ENCODE data around the gene KCTD1.

Gene KCTD1

GRCh38 chr18:26416652-26417150 is 131.7 kb downstream of the KCTD1 start:
- H3K4me3 ChIP-seq (ENCODE audit: control insufficient read depth in 1 of 7, extremely low read depth in 1 of 7, insufficient read depth in 4 of 7, low read depth in 2 of 7, low read length in 6 of 7) = no peak overlapping the region
- no peak overlapping the region for H3K27ac ChIP-seq (ENCODE audit: insufficient read depth in 1 of 2, low read depth in 1 of 2, low read length in 2 of 2, poor library complexity in 1 of 2, severe bottlenecking in 2 of 2)
- WGBS (ENCODE audit: insufficient coverage) = 100% methylated on average over 5 of the region's 8 CpGs
- CTCF ChIA-PET = interaction anchor here (1.5 kb wide), 1 partner anchor 11 kb away, joined by 3 read pairs; no protein-coding TSS in a partner anchor
- POLR2A ChIA-PET = no interaction called here
- no peak for DNase-seq
- no peaks in the 10 kb centered on the region for H3K36me3 ChIP-seq (ENCODE audit: control insufficient read depth in 4 of 4, insufficient read depth in 4 of 4, low read length in 3 of 4)
- H3K4me1 ChIP-seq (ENCODE audit: control extremely low read depth in 1 of 4, control insufficient read depth in 4 of 4, insufficient read depth in 4 of 4, low read length in 3 of 4) = no peaks in the 10 kb centered on the region
- H3K27me3 ChIP-seq (replicated peaks in 2 of 5; ENCODE audit: control insufficient read depth in 4 of 5, insufficient read depth in 5 of 5, low read length in 4 of 5) = no peaks in the 10 kb centered on the region
- peaks cover 0 to 2% (median 0%) of the 10 kb centered on the region in 5 experiments for H3K9me3 ChIP-seq (ENCODE audit: control extremely low read depth in 1 of 5, control insufficient read depth in 4 of 5, insufficient read depth in 2 of 5, low read depth in 1 of 5, low read length in 4 of 5)

- peaks cover 0 to 2% (median 0%) of the 10 kb centered on the region in 5 experiments for H3K9me3 ChIP-seq (ENCODE audit: control extremely low read depth in 1 of 5, control insufficient read depth in 4 of 5, insufficient read depth in 2 of 5, low read depth in 1 of 5, low read length in 4 of 5)
- WGBS (ENCODE audit: insufficient coverage) = 83% methylated on average over 6 of the region's 7 CpGs
- H3K27me3 ChIP-seq (replicated peaks in 2 of 5; ENCODE audit: control insufficient read depth in 4 of 5, insufficient read depth in 5 of 5, low read length in 4 of 5) = no peaks in the 10 kb centered on the region
- CTCF ChIA-PET = no interaction called here
- POLR2A ChIA-PET = no interaction called here
- H3K4me1 ChIP-seq (ENCODE audit: control extremely low read depth in 1 of 4, control insufficient read depth in 4 of 4, insufficient read depth in 4 of 4, low read length in 3 of 4) = no peaks in the 10 kb centered on the region
- no peak overlapping the region for H3K4me3 ChIP-seq (ENCODE audit: control insufficient read depth in 1 of 7, extremely low read depth in 1 of 7, insufficient read depth in 4 of 7, low read depth in 2 of 7, low read length in 6 of 7)
- H3K36me3 ChIP-seq (ENCODE audit: control insufficient read depth in 4 of 4, insufficient read depth in 4 of 4, low read length in 3 of 4) = no peaks in the 10 kb centered on the region
- no peak for DNase-seq
- no peak overlapping the region for H3K27ac ChIP-seq (ENCODE audit: insufficient read depth in 1 of 2, low read depth in 1 of 2, low read length in 2 of 2, poor library complexity in 1 of 2, severe bottlenecking in 2 of 2)
Measured at GRCh38 chr18:26415631-26416030, 132.7 kb downstream of the KCTD1 start.

- no peaks in the 10 kb centered on the region for H3K27me3 ChIP-seq (replicated peaks in 2 of 5; ENCODE audit: control insufficient read depth in 4 of 5, insufficient read depth in 5 of 5, low read length in 4 of 5)
- WGBS (ENCODE audit: insufficient coverage) = 86% methylated on average over 2 of the region's 4 CpGs
- POLR2A ChIA-PET = interaction anchor here (0.7 kb wide), 1 partner anchor 8 kb away, joined by 4 read pairs; no protein-coding TSS in a partner anchor
- no peaks in the 10 kb centered on the region for H3K4me1 ChIP-seq (ENCODE audit: control extremely low read depth in 1 of 4, control insufficient read depth in 4 of 4, insufficient read depth in 4 of 4, low read length in 3 of 4)
- no peak overlapping the region for H3K4me3 ChIP-seq (ENCODE audit: control insufficient read depth in 1 of 7, extremely low read depth in 1 of 7, insufficient read depth in 4 of 7, low read depth in 2 of 7, low read length in 6 of 7)
- CTCF ChIA-PET = no interaction called here
- no peaks in the 10 kb centered on the region for H3K36me3 ChIP-seq (ENCODE audit: control insufficient read depth in 4 of 4, insufficient read depth in 4 of 4, low read length in 3 of 4)
- H3K9me3 ChIP-seq (ENCODE audit: control extremely low read depth in 1 of 5, control insufficient read depth in 4 of 5, insufficient read depth in 2 of 5, low read depth in 1 of 5, low read length in 4 of 5) = peaks cover 0 to 2% (median 0%) of the 10 kb centered on the region in 5 experiments
- no peak overlapping the region for H3K27ac ChIP-seq (ENCODE audit: insufficient read depth in 1 of 2, low read depth in 1 of 2, low read length in 2 of 2, poor library complexity in 1 of 2, severe bottlenecking in 2 of 2)
- no peak for DNase-seq
Measured at GRCh38 chr18:26414901-26415440, 133.4 kb downstream of the KCTD1 start.

GRCh38 chr18:26409091-26409490 is 139.3 kb downstream of the KCTD1 start:
- CTCF ChIA-PET = no interaction called here

GRCh38 chr18:26407736-26408601 is 140.4 kb downstream of the KCTD1 start:
- CTCF ChIA-PET = interaction anchor here (1.2 to 1.6 kb wide), 2 partner anchors 11 to 24 kb away, joined by 3 to 5 read pairs; no protein-coding TSS in a partner anchor
- Histone ChIP-seq H3K4me3 (ENCODE audit: control insufficient read depth in 1 of 7, extremely low read depth in 1 of 7, insufficient read depth in 4 of 7, low read depth in 2 of 7, low read length in 6 of 7) (no peak overlapping the region), H3K4me1 (ENCODE audit: control extremely low read depth in 1 of 4, control insufficient read depth in 4 of 4, insufficient read depth in 4 of 4, low read length in 3 of 4) (no peaks in the 10 kb centered on the region), H3K27me3 (replicated peaks in 2 of 5; ENCODE audit: control insufficient read depth in 4 of 5, insufficient read depth in 5 of 5, low read length in 4 of 5) (no peaks in the 10 kb centered on the region), H3K36me3 (ENCODE audit: control insufficient read depth in 4 of 4, insufficient read depth in 4 of 4, low read length in 3 of 4) (no peaks in the 10 kb centered on the region), H3K9me3 (ENCODE audit: control extremely low read depth in 1 of 5, control insufficient read depth in 4 of 5, insufficient read depth in 2 of 5, low read depth in 1 of 5, low read length in 4 of 5) (peaks cover 0 to 2% (median 0%) of the 10 kb centered on the region in 5 experiments), H3K27ac (ENCODE audit: insufficient read depth in 1 of 2, low read depth in 1 of 2, low read length in 2 of 2, poor library complexity in 1 of 2, severe bottlenecking in 2 of 2) (no peak overlapping the region)
- 91% methylated on average over 13 of the region's 16 CpGs for WGBS (ENCODE audit: insufficient coverage)
- POLR2A ChIA-PET = no interaction called here
- DNase-seq = no peak

More at GRCh38 chr18:26409091-26409490, 139.3 kb downstream of the KCTD1 start:
- Histone ChIP-seq H3K27me3 (replicated peaks in 2 of 5; ENCODE audit: control insufficient read depth in 4 of 5, insufficient read depth in 5 of 5, low read length in 4 of 5) (no peaks in the 10 kb centered on the region), H3K9me3 (ENCODE audit: control extremely low read depth in 1 of 5, control insufficient read depth in 4 of 5, insufficient read depth in 2 of 5, low read depth in 1 of 5, low read length in 4 of 5) (peaks cover 0 to 2% (median 0%) of the 10 kb centered on the region in 5 experiments), H3K4me3 (ENCODE audit: control insufficient read depth in 1 of 7, extremely low read depth in 1 of 7, insufficient read depth in 4 of 7, low read depth in 2 of 7, low read length in 6 of 7) (no peak overlapping the region), H3K27ac (ENCODE audit: insufficient read depth in 1 of 2, low read depth in 1 of 2, low read length in 2 of 2, poor library complexity in 1 of 2, severe bottlenecking in 2 of 2) (no peak overlapping the region), H3K36me3 (ENCODE audit: control insufficient read depth in 4 of 4, insufficient read depth in 4 of 4, low read length in 3 of 4) (no peaks in the 10 kb centered on the region), H3K4me1 (ENCODE audit: control extremely low read depth in 1 of 4, control insufficient read depth in 4 of 4, insufficient read depth in 4 of 4, low read length in 3 of 4) (no peaks in the 10 kb centered on the region)
- 84% methylated on average over 2 of the region's 4 CpGs for WGBS (ENCODE audit: insufficient coverage)
- POLR2A ChIA-PET = no interaction called here
- no peak for DNase-seq

GRCh38 chr18:26406854-26407517 is 141.4 kb downstream of the KCTD1 start:
- Histone ChIP-seq H3K4me1 (ENCODE audit: control extremely low read depth in 1 of 4, control insufficient read depth in 4 of 4, insufficient read depth in 4 of 4, low read length in 3 of 4) (no peaks in the 10 kb centered on the region), H3K4me3 (ENCODE audit: control insufficient read depth in 1 of 7, extremely low read depth in 1 of 7, insufficient read depth in 4 of 7, low read depth in 2 of 7, low read length in 6 of 7) (no peak overlapping the region), H3K36me3 (ENCODE audit: control insufficient read depth in 4 of 4, insufficient read depth in 4 of 4, low read length in 3 of 4) (no peaks in the 10 kb centered on the region), H3K27ac (ENCODE audit: insufficient read depth in 1 of 2, low read depth in 1 of 2, low read length in 2 of 2, poor library complexity in 1 of 2, severe bottlenecking in 2 of 2) (no peak overlapping the region), H3K27me3 (replicated peaks in 2 of 5; ENCODE audit: control insufficient read depth in 4 of 5, insufficient read depth in 5 of 5, low read length in 4 of 5) (no peaks in the 10 kb centered on the region), H3K9me3 (ENCODE audit: control extremely low read depth in 1 of 5, control insufficient read depth in 4 of 5, insufficient read depth in 2 of 5, low read depth in 1 of 5, low read length in 4 of 5) (no peaks in the 10 kb centered on the region)
- ChIA-PET POLR2A (no interaction called here), CTCF (interaction anchor here (1.6 kb wide), 2 partner anchors 23 to 109 kb away, joined by 3 read pairs; no protein-coding TSS in a partner anchor)
- WGBS (ENCODE audit: insufficient coverage) = 95% methylated on average over 11 of the region's 15 CpGs
- DNase-seq = no peak
